ENCODE measurements around the gene ADM2. TPM values are rescaled to one million over a fixed set of nuclear protein-coding genes. Genes with fewer than 3 reads are reported as not detected.

Gene ADM2
- total RNA-seq, 4 donors from 2014 or later, result not detected

DNA sequence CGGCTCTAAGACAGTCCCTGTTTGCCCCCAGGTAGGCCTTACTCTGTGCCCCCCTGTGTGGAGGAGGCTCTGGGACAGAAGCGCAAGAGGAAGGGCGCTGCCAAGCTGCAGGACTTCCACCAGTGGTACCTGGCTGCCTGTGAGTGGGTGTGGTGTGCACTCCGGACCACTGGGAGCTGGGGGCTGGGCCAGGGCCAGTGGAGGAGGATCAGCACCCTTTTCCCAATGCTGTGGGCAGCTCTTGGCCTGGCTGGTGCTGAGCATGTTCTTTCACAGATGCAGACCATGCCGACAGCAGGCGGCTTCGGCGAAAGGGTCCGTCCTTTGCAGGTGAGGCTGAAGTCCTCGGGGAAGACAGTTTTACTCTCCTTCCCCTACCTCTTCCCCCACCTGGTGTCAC is 40.4 kb downstream of the ADM2 start:
- Histone ChIP-seq H3K4me3 (no peak overlapping the region), H3K9me3 (no peaks in the 10 kb centered on the region), H3K36me3 (peaks cover 0 to 75% (median 49%) of the 10 kb centered on the region in 3 donors), H3K4me1 (peaks cover 0 to 23% (median 15%) of the 10 kb centered on the region in 4 donors), H3K27ac (no peak overlapping the region), H3K27me3 (no peaks in the 10 kb centered on the region)
- 97% methylated on average over 9 to 10 of the region's 10 CpGs for WGBS, 2 donors
- DNase-seq (ENCODE audit: low spot score in 2 of 2), result no peak
- TF ChIP-seq, protein P1, sequence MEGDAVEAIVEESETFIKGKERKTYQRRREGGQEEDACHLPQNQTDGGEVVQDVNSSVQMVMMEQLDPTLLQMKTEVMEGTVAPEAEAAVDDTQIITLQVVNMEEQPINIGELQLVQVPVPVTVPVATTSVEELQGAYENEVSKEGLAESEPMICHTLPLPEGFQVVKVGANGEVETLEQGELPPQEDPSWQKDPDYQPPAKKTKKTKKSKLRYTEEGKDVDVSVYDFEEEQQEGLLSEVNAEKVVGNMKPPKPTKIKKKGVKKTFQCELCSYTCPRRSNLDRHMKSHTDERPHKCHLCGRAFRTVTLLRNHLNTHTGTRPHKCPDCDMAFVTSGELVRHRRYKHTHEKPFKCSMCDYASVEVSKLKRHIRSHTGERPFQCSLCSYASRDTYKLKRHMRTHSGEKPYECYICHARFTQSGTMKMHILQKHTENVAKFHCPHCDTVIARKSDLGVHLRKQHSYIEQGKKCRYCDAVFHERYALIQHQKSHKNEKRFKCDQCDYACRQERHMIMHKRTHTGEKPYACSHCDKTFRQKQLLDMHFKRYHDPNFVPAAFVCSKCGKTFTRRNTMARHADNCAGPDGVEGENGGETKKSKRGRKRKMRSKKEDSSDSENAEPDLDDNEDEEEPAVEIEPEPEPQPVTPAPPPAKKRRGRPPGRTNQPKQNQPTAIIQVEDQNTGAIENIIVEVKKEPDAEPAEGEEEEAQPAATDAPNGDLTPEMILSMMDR (IDR thresholded peaks at IDR 0.05), result no peak
- no peak for TF ChIP-seq EP300 (IDR thresholded peaks at IDR 0.05)
- TF ChIP-seq POLR2A (IDR thresholded peaks at IDR 0.05), result no peak

DNA sequence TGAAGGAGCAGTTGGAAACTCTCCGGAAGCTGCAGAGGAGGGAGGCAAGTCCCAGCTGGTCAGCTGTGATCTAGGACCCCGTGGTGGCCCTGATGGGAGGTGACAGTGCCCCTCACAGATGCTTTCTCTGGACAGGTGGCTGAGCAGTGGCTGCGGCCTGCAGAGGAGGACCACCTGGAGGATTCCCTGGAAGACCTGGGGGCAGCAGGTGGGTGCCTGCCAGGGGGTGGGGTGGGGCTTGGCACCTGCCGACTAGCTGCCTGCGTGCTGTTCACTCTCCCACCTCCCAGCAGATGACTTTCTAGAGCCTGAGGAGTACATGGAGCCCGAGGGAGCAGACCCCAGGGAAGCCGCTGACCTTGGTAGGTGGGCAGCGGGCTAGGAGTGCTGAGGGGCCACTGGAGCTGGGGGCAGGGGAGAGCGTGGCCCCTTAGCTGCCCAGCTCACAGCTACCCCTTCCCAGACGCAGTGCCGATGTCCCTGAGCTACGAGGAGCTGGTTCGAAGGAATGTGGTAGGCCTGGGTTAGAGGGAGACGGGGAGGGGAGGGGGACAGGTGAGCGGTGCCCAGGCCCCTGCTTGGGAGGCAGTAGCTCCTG is 41.0 kb downstream of the ADM2 start:
- H3K27ac ChIP-seq, result no peak overlapping the region
- no peaks in the 10 kb centered on the region for H3K9me3 ChIP-seq
- TF ChIP-seq, protein P1 (IDR thresholded peaks at IDR 0.05), result no peak
- H3K4me3 ChIP-seq, result no peak overlapping the region
- no peaks in the 10 kb centered on the region for H3K27me3 ChIP-seq
- no peak for DNase-seq (ENCODE audit: low spot score in 2 of 2)
- peaks cover 0 to 69% (median 43%) of the 10 kb centered on the region in 3 donors for H3K36me3 ChIP-seq
- peaks cover 0 to 29% (median 18%) of the 10 kb centered on the region in 4 donors for H3K4me1 ChIP-seq
- WGBS, 2 donors, result 88% methylated on average over 11 to 15 of the region's 15 CpGs

DNA sequence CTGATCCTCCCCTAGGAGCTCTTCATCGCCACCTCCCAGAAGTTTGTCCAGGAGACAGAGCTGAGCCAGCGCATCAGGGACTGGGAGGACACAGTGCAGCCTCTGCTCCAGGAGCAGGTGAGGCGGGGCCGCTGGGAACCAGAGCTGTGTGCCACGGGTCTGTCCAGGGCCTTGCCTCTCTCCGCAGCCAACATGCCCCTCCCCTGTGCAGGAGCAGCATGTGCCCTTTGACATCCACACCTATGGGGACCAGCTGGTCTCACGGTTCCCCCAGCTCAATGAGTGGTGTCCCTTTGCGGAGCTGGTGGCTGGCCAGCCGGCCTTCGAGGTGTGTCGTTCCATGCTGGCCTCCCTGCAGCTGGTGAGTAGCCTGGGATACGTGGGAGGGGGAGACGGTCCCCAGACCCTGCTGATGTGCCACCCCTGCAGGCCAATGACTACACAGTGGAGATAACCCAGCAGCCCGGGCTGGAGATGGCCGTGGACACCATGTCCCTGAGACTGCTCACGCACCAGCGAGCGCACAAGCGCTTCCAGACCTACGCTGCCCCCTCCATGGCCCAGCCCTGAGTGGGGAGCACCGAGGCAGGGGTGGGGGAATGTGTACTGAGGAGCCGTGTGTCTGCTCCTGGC is 41.6 kb downstream of the ADM2 start:
- WGBS, 2 donors, result 85 to 89% methylated on average over 17 to 22 of the region's 22 CpGs
- no peak overlapping the region for H3K27ac ChIP-seq

DNA sequence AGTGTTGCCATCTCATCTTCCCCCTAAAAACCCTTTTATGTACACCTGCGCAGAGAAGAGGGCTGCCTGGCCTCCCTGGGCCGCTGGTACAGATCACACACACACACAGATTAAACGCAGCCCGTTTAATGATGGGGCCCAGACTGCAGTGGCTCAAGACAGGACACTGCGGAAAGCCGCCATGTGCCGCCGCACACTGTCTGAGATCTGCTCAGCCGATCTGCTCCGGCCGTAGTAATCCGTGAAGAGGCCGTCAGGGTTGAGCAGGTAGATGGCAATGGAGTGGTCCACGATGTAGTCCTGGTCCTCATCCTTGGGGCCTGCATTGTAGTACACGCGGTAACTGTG is 42.1 kb downstream of the ADM2 start:
- H3K36me3 ChIP-seq, result peaks cover 0 to 57% (median 31%) of the 10 kb centered on the region in 3 donors
- H3K9me3 ChIP-seq, result no peaks in the 10 kb centered on the region
- no peak for TF ChIP-seq POLR2A (IDR thresholded peaks at IDR 0.05)
- no peak for DNase-seq (ENCODE audit: low spot score in 2 of 2)
- H3K27me3 ChIP-seq, result no peaks in the 10 kb centered on the region
- 96 to 97% methylated on average over 9 to 14 of the region's 16 CpGs for WGBS, 2 donors
- peaks cover 0 to 39% (median 19%) of the 10 kb centered on the region in 4 donors for H3K4me1 ChIP-seq
- no peak overlapping the region for H3K4me3 ChIP-seq
- H3K27ac ChIP-seq, result no peak overlapping the region

More for the DNA sequence above, 41.6 kb downstream of the ADM2 start:
- H3K9me3 ChIP-seq, result no peaks in the 10 kb centered on the region
- peaks cover 0 to 63% (median 36%) of the 10 kb centered on the region in 3 donors for H3K36me3 ChIP-seq
- peaks cover 0 to 34% (median 19%) of the 10 kb centered on the region in 4 donors for H3K4me1 ChIP-seq
- DNase-seq (ENCODE audit: low spot score in 2 of 2), result no peak
- H3K27me3 ChIP-seq, result no peaks in the 10 kb centered on the region
- no peak for TF ChIP-seq POLR2A (IDR thresholded peaks at IDR 0.05)
- no peak for TF ChIP-seq EP300 (IDR thresholded peaks at IDR 0.05)
- TF ChIP-seq, protein P1 (IDR thresholded peaks at IDR 0.05), result no peak
- H3K4me3 ChIP-seq, result no peak overlapping the region

DNA sequence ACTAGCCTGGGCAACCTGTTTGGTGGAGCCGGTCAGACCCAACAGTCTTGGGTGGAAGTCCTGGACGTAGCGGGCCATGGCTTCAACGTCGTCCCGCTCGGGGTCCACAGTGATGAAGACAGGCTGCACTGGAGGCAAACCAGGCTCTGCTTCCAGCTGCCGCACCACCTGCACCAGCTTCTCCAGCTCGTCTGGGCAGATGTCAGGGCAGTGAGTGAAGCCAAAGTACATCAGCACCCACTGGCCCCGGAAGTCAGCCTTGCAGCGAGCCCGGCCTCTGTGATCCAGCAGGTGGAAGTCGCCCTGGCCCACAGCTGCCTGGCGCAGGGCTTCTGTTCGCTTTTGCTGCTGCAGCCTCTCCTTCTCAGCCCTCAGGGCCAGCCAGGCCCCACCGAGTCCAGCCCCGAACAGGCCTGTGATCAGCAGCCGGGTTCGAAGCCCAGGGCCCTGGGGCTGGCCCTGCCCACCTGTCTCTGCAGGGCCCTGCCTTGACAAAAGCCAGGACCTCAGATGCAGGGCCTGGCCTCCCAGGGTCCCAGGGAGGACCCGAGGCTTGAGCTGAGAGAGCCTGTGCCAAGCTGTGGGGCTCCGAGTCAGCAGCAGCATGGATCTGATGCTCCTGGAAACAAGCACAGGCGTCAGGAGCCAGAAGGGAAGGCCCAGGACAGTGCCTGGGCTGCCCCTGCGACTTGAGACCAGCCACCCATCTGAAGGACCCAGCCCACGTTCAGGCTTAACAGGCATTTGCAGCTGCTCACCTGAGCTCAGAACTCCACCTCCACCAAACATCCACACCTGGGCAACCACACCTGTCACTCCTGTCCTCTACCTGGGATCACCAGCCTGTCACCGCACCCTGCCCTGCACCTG is 42.7 kb downstream of the ADM2 start:
- H3K27ac ChIP-seq, result peak overlapping the region in 1 of 4 donors; percentile 90
- H3K27me3 ChIP-seq, result no peaks in the 10 kb centered on the region
- no peaks in the 10 kb centered on the region for H3K9me3 ChIP-seq
- H3K4me1 ChIP-seq, result peaks cover 0 to 45% (median 19%) of the 10 kb centered on the region in 4 donors
- DNase-seq (ENCODE audit: low spot score in 2 of 2), result no peak
- peak overlapping the region in 3 of 4 donors; percentile 90 to 93 (median 92) for H3K4me3 ChIP-seq
- TF ChIP-seq EP300 (IDR thresholded peaks at IDR 0.05) (no peak), POLR2A (IDR thresholded peaks at IDR 0.05) (no peak)
- TF ChIP-seq, protein P1 (IDR thresholded peaks at IDR 0.05), result no peak
- peaks cover 0 to 51% (median 25%) of the 10 kb centered on the region in 3 donors for H3K36me3 ChIP-seq
- 77 to 79% methylated on average over 12 to 15 of the region's 25 CpGs for WGBS, 2 donors
